Nephron (organoid): Measurements from ENCODE around the gene FMNL2.

Experiments used
- H3K27ac Mint-ChIP-seq, 3 experiments: 2 replicates each; pipeline ENCODE4 v1.8.0; 2020; ENCODE audit warnings: mixed read lengths in 3 of 3, mild to moderate bottlenecking in 2 of 3, moderate library complexity in 1 of 3
- H3K27me3 Mint-ChIP-seq: 2 replicates; pipeline ENCODE4 v1.8.0; 2021; ENCODE audit warnings: low read depth, mild to moderate bottlenecking, moderate library complexity, mixed read lengths
- H3K36me3 Mint-ChIP-seq: 2 replicates; pipeline ENCODE4 v1.8.0; 2020; ENCODE audit warnings: low read depth, mixed read lengths
- H3K4me1 Mint-ChIP-seq: 2 replicates; pipeline ENCODE4 v1.8.0; 2020; ENCODE audit warnings: mixed read lengths
- H3K4me3 Mint-ChIP-seq, 3 experiments: 2 replicates each; pipeline ENCODE4 v1.8.0; 2020; ENCODE audit warnings: mild to moderate bottlenecking in 3 of 3, mixed read lengths in 3 of 3, moderate library complexity in 2 of 3
- H3K9me3 Mint-ChIP-seq: 2 replicates; pipeline ENCODE4 v1.8.0; 2020; ENCODE audit warnings: mixed read lengths
- CTCF ChIP-seq, 3 experiments: fragments of 200-600 bp; sonication (generic); IDR thresholded peaks; one replicate each; pipeline ENCODE4 v1.5.0; 2021; ENCODE audit warnings: antibody characterized with exemption in 3 of 3; ENCODE audit not compliant: unreplicated experiment in 3 of 3

The FMNL2 gene

GRCh38 chr2:152682663-152683062 is 347.7 kb downstream of the FMNL2 start:
- Mint-ChIP-seq H3K27ac (no peak overlapping the region), H3K4me1 (no peaks in the 10 kb centered on the region), H3K4me3 (no peak overlapping the region), H3K9me3 (no peaks in the 10 kb centered on the region), H3K27me3 (no peaks in the 10 kb centered on the region), H3K36me3 (peaks cover 77% of the 10 kb centered on the region)
- TF ChIP-seq CTCF (IDR thresholded peaks at IDR 0.05; ENCODE audit: unreplicated experiment in 3 of 3), result no peak

- no peak for TF ChIP-seq CTCF (IDR thresholded peaks at IDR 0.05; ENCODE audit: unreplicated experiment in 3 of 3)
- H3K27ac Mint-ChIP-seq, result no peak overlapping the region
- no peaks in the 10 kb centered on the region for H3K27me3 Mint-ChIP-seq
- H3K4me3 Mint-ChIP-seq, result no peak overlapping the region
- H3K9me3 Mint-ChIP-seq, result no peaks in the 10 kb centered on the region
- no peaks in the 10 kb centered on the region for H3K4me1 Mint-ChIP-seq
- H3K36me3 Mint-ChIP-seq, result peaks cover 79% of the 10 kb centered on the region
Observed at GRCh38 chr2:152683400-152683799, 348.4 kb downstream of the FMNL2 start.

- Mint-ChIP-seq H3K36me3 (peaks cover 61% of the 10 kb centered on the region), H3K9me3 (no peaks in the 10 kb centered on the region), H3K27ac (no peak overlapping the region), H3K4me3 (no peak overlapping the region), H3K27me3 (no peaks in the 10 kb centered on the region), H3K4me1 (no peaks in the 10 kb centered on the region)
- no peak for TF ChIP-seq CTCF (IDR thresholded peaks at IDR 0.05; ENCODE audit: unreplicated experiment in 3 of 3)
Observed at GRCh38 chr2:152686321-152686720, 351.3 kb downstream of the FMNL2 start.

- no peak for TF ChIP-seq CTCF (IDR thresholded peaks at IDR 0.05; ENCODE audit: unreplicated experiment in 3 of 3)
- H3K27me3 Mint-ChIP-seq, result no peaks in the 10 kb centered on the region
- H3K27ac Mint-ChIP-seq, result no peak overlapping the region
- H3K4me3 Mint-ChIP-seq, result no peak overlapping the region
- H3K4me1 Mint-ChIP-seq, result no peaks in the 10 kb centered on the region
- no peaks in the 10 kb centered on the region for H3K9me3 Mint-ChIP-seq
- H3K36me3 Mint-ChIP-seq, result peaks cover 21% of the 10 kb centered on the region
Observed at GRCh38 chr2:152693033-152693432, 358.1 kb downstream of the FMNL2 start.

GRCh38 chr2:152694161-152694661 is 359.2 kb downstream of the FMNL2 start:
- no peak for TF ChIP-seq CTCF (IDR thresholded peaks at IDR 0.05; ENCODE audit: unreplicated experiment in 3 of 3)
- H3K4me3 Mint-ChIP-seq, result no peak overlapping the region
- no peaks in the 10 kb centered on the region for H3K27me3 Mint-ChIP-seq
- H3K27ac Mint-ChIP-seq, result no peak overlapping the region
- H3K4me1 Mint-ChIP-seq, result no peaks in the 10 kb centered on the region
- H3K9me3 Mint-ChIP-seq, result no peaks in the 10 kb centered on the region
- peaks cover 19% of the 10 kb centered on the region for H3K36me3 Mint-ChIP-seq

- TF ChIP-seq CTCF (IDR thresholded peaks at IDR 0.05; ENCODE audit: unreplicated experiment in 3 of 3), result no peak
- Mint-ChIP-seq H3K4me3 (no peak overlapping the region), H3K27me3 (no peaks in the 10 kb centered on the region)
Observed at GRCh38 chr2:152695763-152696162, 360.8 kb downstream of the FMNL2 start.

More at GRCh38 chr2:152695763-152696162, 360.8 kb downstream of the FMNL2 start:
- H3K36me3 Mint-ChIP-seq, result peaks cover 19% of the 10 kb centered on the region
- H3K27ac Mint-ChIP-seq, result no peak overlapping the region
- H3K9me3 Mint-ChIP-seq, result no peaks in the 10 kb centered on the region
- H3K4me1 Mint-ChIP-seq, result no peaks in the 10 kb centered on the region
